Epidermal melanocyte (primary cell): ENCODE results near the gene ZNF618.

ENCODE experiments used
- DNase-seq: peaks from one replicate; pipeline ENCODE4 v3.0.0; 2011; ENCODE audit warnings: low spot score; ENCODE audit not compliant: insufficient read length

Gene ZNF618

GRCh38 chr9:113910036-113910639 lies 34.0 kb downstream of the ZNF618 start:
- no peak for DNase-seq

- no peak for DNase-seq
These were observed 35.9 kb downstream of the ZNF618 start for GRCh38 chr9:113911850-113912557.

- no peak for DNase-seq
These were observed 36.7 kb downstream of the ZNF618 start for GRCh38 chr9:113912816-113913215.

- DNase-seq = no peak
These were observed 37.5 kb downstream of the ZNF618 start for GRCh38 chr9:113913426-113914195.

GRCh38 chr9:113914517-113914916 lies 38.4 kb downstream of the ZNF618 start:
- DNase-seq = no peak

- no peak for DNase-seq
These were observed 39.8 kb downstream of the ZNF618 start for GRCh38 chr9:113915817-113916434.

GRCh38 chr9:113916931-113917330 lies 40.8 kb downstream of the ZNF618 start:
- DNase-seq = no peak

- DNase-seq = no peak
These were observed 42.7 kb downstream of the ZNF618 start for GRCh38 chr9:113918697-113919350.

GRCh38 chr9:113919382-113919781 lies 43.3 kb downstream of the ZNF618 start:
- no peak for DNase-seq

GRCh38 chr9:113919871-113920270 lies 43.8 kb downstream of the ZNF618 start:
- DNase-seq = no peak

- no peak for DNase-seq
These were observed 44.8 kb downstream of the ZNF618 start for GRCh38 chr9:113920872-113921271.

GRCh38 chr9:113921396-113921925 lies 45.4 kb downstream of the ZNF618 start:
- no peak for DNase-seq

GRCh38 chr9:113922160-113922559 lies 46.1 kb downstream of the ZNF618 start:
- DNase-seq = no peak

- no peak for DNase-seq
These were observed 50.1 kb downstream of the ZNF618 start for GRCh38 chr9:113926211-113926610.

GRCh38 chr9:113927277-113927676 lies 51.2 kb downstream of the ZNF618 start:
- no peak for DNase-seq

GRCh38 chr9:113928269-113928668 lies 52.2 kb downstream of the ZNF618 start:
- DNase-seq = no peak

GRCh38 chr9:113929634-113930389 lies 53.7 kb downstream of the ZNF618 start:
- no peak for DNase-seq

GRCh38 chr9:113930390-113930783 lies 54.3 kb downstream of the ZNF618 start:
- DNase-seq = no peak

GRCh38 chr9:113931140-113931539 lies 55.0 kb downstream of the ZNF618 start:
- DNase-seq = no peak

- no peak for DNase-seq
These were observed 55.7 kb downstream of the ZNF618 start for GRCh38 chr9:113931777-113932176.
